Mucosa of stomach (tissue), 1 donor: ENCODE measurements around the gene AMZ2.
"Not testable (repeated sequence)": the region's sequence is repeated elsewhere in the genome, so short reads cannot be mapped to it uniquely, and the experiment has no call there.

Experiments
- H3K27me3 ChIP-seq: one replicate; pipeline ENCODE4 v1.7.0; 2013; ENCODE audit warnings: mild to moderate bottlenecking, low read length; ENCODE audit not compliant: control insufficient read depth, insufficient read depth
- H3K36me3 ChIP-seq: one replicate; pipeline ENCODE4 v1.7.0; 2013; ENCODE audit warnings: low read length; ENCODE audit not compliant: control insufficient read depth, insufficient read depth
- H3K4me1 ChIP-seq: one replicate; pipeline ENCODE4 v1.7.0; 2013; ENCODE audit warnings: mild to moderate bottlenecking, low read length; ENCODE audit not compliant: control insufficient read depth, insufficient read depth
- H3K4me3 ChIP-seq: one replicate; pipeline ENCODE4 v1.7.0; 2013; ENCODE audit warnings: low read length
- H3K9ac ChIP-seq: one replicate; pipeline ENCODE4 v1.7.0; 2013; ENCODE audit warnings: mild to moderate bottlenecking, low read length, moderate library complexity
- H3K9me3 ChIP-seq: one replicate; pipeline ENCODE4 v1.7.0; 2013; ENCODE audit warnings: mild to moderate bottlenecking, low read length, moderate library complexity; ENCODE audit not compliant: control insufficient read depth
- donor health status: Pancreatic carcinoma.

AMZ2 gene

DNA sequence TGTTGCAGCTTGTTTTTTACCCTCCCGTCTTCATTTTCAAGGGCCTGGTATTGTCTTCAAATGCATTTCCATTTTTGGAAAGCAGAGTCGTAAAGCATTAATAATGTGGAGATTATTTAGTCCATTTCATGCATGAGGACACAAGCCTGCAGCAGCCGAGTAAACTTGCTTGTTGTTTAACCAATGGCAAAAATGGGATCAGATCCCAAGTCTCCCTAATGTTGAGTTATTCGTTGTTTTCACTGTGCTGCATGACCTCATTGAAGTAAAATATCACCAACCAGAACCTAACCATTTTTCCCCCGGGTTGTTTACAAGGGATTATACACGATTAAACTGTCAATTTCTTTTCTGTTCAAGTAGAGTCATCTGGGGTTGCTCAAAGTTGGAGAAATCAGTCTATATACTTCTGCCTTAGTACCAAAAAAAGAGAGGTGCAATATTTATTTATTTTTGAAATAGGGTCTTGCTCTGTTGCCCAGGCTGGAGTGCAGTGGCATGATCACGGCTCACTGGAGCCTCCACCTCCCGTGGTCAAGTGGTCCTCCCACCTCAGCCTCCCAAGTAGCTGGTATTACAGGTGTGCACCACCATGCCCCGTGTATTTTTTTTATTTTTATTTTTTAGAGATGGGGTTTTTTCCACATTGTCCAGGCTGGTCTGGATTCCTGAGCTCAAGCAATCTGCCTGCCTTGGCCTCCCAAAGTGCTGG lies 12.4 kb downstream of the AMZ2 start:
- Histone ChIP-seq H3K9ac (no peak overlapping the region), H3K27me3 (no peaks in the 10 kb centered on the region), H3K4me3 (no peak overlapping the region), H3K4me1 (no peaks in the 10 kb centered on the region), H3K9me3 (no peaks in the 10 kb centered on the region), H3K36me3 (no peaks in the 10 kb centered on the region)

GRCh38 chr17:68262467-68262866 lies 14.6 kb downstream of the AMZ2 start:
- not testable (repeated sequence) for H3K4me1 ChIP-seq, H3K9ac ChIP-seq, H3K4me3 ChIP-seq, H3K9me3 ChIP-seq, H3K27me3 ChIP-seq, H3K36me3 ChIP-seq

DNA sequence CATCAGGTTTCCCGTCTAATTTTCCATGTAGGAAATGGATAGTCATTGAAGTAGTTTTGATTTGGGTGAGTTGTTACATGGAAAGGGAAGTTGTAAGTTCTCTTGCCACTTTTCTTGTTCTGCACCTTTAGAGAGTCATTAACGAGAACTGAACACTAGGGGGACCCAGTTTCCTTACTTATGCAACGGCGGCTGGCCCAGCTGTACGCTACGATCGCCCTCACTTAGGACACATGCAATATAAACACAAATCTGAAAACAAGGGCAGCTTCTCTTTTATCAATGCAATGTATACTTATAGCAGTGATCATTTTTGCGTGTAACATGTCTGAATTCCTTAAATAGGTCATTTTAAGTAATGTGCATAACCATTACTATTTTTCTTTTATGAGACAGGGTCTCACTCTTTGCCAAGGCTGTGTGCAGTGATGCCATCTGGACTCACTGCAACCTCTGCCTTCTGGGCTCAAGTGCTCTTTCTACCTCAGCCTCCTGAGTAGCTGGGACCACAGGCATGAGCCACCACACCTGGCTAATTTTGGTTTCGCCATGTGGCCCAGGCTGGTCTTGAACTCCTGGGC lies 15.3 kb downstream of the AMZ2 start:
- H3K27me3 ChIP-seq, H3K36me3 ChIP-seq, H3K4me1 ChIP-seq, H3K4me3 ChIP-seq, H3K9ac ChIP-seq, H3K9me3 ChIP-seq: not testable (repeated sequence)

- not testable (repeated sequence) for H3K36me3 ChIP-seq
These were observed 18.0 kb downstream of the AMZ2 start for GRCh38 chr17:68265833-68266232.

GRCh38 chr17:68273722-68274121 lies 25.9 kb downstream of the AMZ2 start:
- Histone ChIP-seq H3K9me3 (no peaks in the 10 kb centered on the region), H3K27me3 (no peaks in the 10 kb centered on the region)

More at GRCh38 chr17:68265833-68266232, 18.0 kb downstream of the AMZ2 start:
- not testable (repeated sequence) for H3K27me3 ChIP-seq, H3K9ac ChIP-seq, H3K4me3 ChIP-seq, H3K9me3 ChIP-seq, H3K4me1 ChIP-seq

GRCh38 chr17:68276339-68276738 lies 28.5 kb downstream of the AMZ2 start:
- H3K27me3 ChIP-seq, H3K9ac ChIP-seq, H3K9me3 ChIP-seq, H3K4me1 ChIP-seq, H3K36me3 ChIP-seq, H3K4me3 ChIP-seq: not testable (repeated sequence)

More at GRCh38 chr17:68273722-68274121, 25.9 kb downstream of the AMZ2 start:
- H3K4me1 ChIP-seq = no peaks in the 10 kb centered on the region
- H3K36me3 ChIP-seq = no peaks in the 10 kb centered on the region
- H3K4me3 ChIP-seq = no peak overlapping the region
- no peak overlapping the region for H3K9ac ChIP-seq

DNA sequence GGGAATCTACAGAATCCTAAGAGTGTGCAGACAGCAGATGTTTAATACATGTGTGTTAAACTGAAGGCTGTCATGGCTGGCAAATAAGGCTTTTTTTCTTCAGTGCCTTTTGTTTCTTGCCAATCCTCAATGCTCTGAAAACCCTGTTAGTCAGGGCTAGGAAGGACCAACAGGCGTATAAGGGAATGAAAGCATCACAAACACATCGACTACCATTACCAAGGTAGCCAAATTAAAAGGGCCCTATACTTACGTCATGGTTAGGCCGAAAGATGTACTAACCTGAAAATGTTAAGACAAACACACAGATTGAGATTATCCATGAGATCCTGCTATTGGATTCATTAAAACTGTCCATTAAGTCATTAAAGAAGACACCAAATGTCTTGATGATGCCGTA lies 30.0 kb downstream of the AMZ2 start:
- Histone ChIP-seq H3K36me3 (no peaks in the 10 kb centered on the region), H3K9ac (no peak overlapping the region), H3K4me3 (no peak overlapping the region), H3K27me3 (no peaks in the 10 kb centered on the region), H3K9me3 (no peaks in the 10 kb centered on the region), H3K4me1 (no peaks in the 10 kb centered on the region)

GRCh38 chr17:68281965-68282364 lies 34.1 kb downstream of the AMZ2 start:
- H3K4me1 ChIP-seq, H3K36me3 ChIP-seq, H3K9ac ChIP-seq, H3K4me3 ChIP-seq, H3K9me3 ChIP-seq, H3K27me3 ChIP-seq: not testable (repeated sequence)

DNA sequence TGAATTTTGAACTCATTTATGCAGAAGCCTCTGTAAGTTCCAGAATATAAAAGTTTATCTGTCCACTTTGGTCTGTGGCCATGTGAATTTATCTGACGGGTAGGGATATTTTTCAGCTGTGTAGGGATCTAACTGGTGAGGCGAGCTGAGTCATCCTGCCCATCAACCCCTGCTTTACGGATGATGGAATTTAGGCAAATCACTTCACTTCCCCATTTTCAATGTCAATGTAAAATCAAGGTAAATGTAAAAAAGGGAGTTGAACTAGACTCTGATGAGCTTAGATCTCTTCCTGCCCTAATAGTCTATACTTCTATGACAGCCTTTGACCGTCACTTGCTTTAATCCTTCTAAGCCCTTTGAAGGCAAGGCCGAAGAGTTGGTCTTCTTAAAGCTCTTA lies 40.5 kb downstream of the AMZ2 start:
- Histone ChIP-seq H3K4me1 (peaks cover 8% of the 10 kb centered on the region), H3K9me3 (no peaks in the 10 kb centered on the region), H3K9ac (no peak overlapping the region), H3K36me3 (no peaks in the 10 kb centered on the region), H3K27me3 (peaks cover 12% of the 10 kb centered on the region), H3K4me3 (no peak overlapping the region)

- H3K9me3 ChIP-seq = no peaks in the 10 kb centered on the region
- no peak overlapping the region for H3K4me3 ChIP-seq
- no peak overlapping the region for H3K9ac ChIP-seq
- peaks cover 8% of the 10 kb centered on the region for H3K4me1 ChIP-seq
- peaks cover 12% of the 10 kb centered on the region for H3K27me3 ChIP-seq
- H3K36me3 ChIP-seq = no peaks in the 10 kb centered on the region
These were observed 41.0 kb downstream of the AMZ2 start for GRCh38 chr17:68288804-68289203.

- Histone ChIP-seq H3K27me3 (peaks cover 12% of the 10 kb centered on the region), H3K9ac (no peak overlapping the region), H3K36me3 (no peaks in the 10 kb centered on the region), H3K4me1 (peaks cover 8% of the 10 kb centered on the region), H3K9me3 (no peaks in the 10 kb centered on the region), H3K4me3 (no peak overlapping the region)
These were observed 41.6 kb downstream of the AMZ2 start for GRCh38 chr17:68289473-68289872.

- no peak overlapping the region for H3K4me3 ChIP-seq
- H3K9ac ChIP-seq = no peak overlapping the region
- H3K9me3 ChIP-seq = no peaks in the 10 kb centered on the region
- H3K27me3 ChIP-seq = peaks cover 12% of the 10 kb centered on the region
- H3K4me1 ChIP-seq = peaks cover 8% of the 10 kb centered on the region
- H3K36me3 ChIP-seq = no peaks in the 10 kb centered on the region
These were observed 42.1 kb downstream of the AMZ2 start for GRCh38 chr17:68289936-68290267.
